Hepatocyte (in vitro differentiated cells): ENCODE results near the gene LPCAT3. TPM values are rescaled to one million over a fixed set of nuclear protein-coding genes. Genes with fewer than 3 reads are reported as not detected.

Experiments used
- DNase-seq: peaks from one replicate; pipeline ENCODE4 v3.0.0-alpha.2; 2016; ENCODE audit warnings: low spot score
- H2AFZ ChIP-seq: fragments of 200-600 bp; sonication (generic); 2 replicates; pipeline ENCODE4 v1.6.0; 2016; ENCODE audit warnings: antibody characterized with exemption, mild to moderate bottlenecking
- H3K27ac ChIP-seq: fragments of 200-600 bp; sonication (generic); 2 replicates; pipeline ENCODE4 v1.5.1; 2016; ENCODE audit warnings: mild to moderate bottlenecking
- H3K27me3 ChIP-seq: fragments of 200-600 bp; sonication (generic); 2 replicates; pipeline ENCODE4 v1.6.1; 2016
- H3K36me3 ChIP-seq: fragments of 200-600 bp; sonication (generic); replicated peaks from 2 replicates; pipeline ENCODE4 v1.5.1; 2016; ENCODE audit warnings: low read depth; ENCODE audit not compliant: insufficient read depth
- H3K4me1 ChIP-seq: fragments of 200-600 bp; sonication (generic); 2 replicates; pipeline ENCODE4 v1.5.1; 2016; ENCODE audit warnings: mild to moderate bottlenecking, moderate library complexity; ENCODE audit not compliant: insufficient read depth
- H3K4me2 ChIP-seq: fragments of 200-600 bp; sonication (generic); 2 replicates; pipeline ENCODE4 v1.6.0; 2016
- H3K4me3 ChIP-seq: fragments of 200-600 bp; sonication (generic); 2 replicates; pipeline ENCODE4 v1.5.1; 2016; ENCODE audit warnings: mild to moderate bottlenecking
- H3K79me2 ChIP-seq: fragments of 200-600 bp; sonication (generic); 2 replicates; pipeline ENCODE4 v1.6.0; 2017; ENCODE audit warnings: mild to moderate bottlenecking
- H3K9me2 ChIP-seq: fragments of 200-600 bp; sonication (generic); replicated peaks from 2 replicates; pipeline ENCODE4 v1.6.0; 2017; ENCODE audit warnings: mild to moderate bottlenecking; ENCODE audit not compliant: insufficient read depth
- H3K9me3 ChIP-seq: fragments of 200-600 bp; sonication (generic); 2 replicates; pipeline ENCODE4 v1.5.1; 2016; ENCODE audit warnings: low read depth, mild to moderate bottlenecking
- H4K20me1 ChIP-seq: fragments of 200-600 bp; sonication (generic); 2 replicates; pipeline ENCODE4 v1.6.0; 2016; ENCODE audit warnings: mild to moderate bottlenecking; ENCODE audit not compliant: insufficient read depth, poor library complexity, severe bottlenecking
- EZH2 ChIP-seq: fragments of 200-600 bp; sonication (generic); IDR thresholded peaks from 2 replicates; pipeline ENCODE4 v1.6.1; 2016; ENCODE audit warnings: antibody characterized with exemption, mild to moderate bottlenecking, borderline replicate concordance
- EZH2phosphoT487 ChIP-seq: fragments of 200-600 bp; sonication (generic); IDR thresholded peaks from one replicate; pipeline ENCODE4 v1.6.1; 2018; ENCODE audit warnings: antibody characterized with exemption, mild to moderate bottlenecking, low read depth, moderate library complexity; ENCODE audit not compliant: unreplicated experiment, severe bottlenecking
- WGBS: methylation state at CpG from one replicate; pipeline ENCODE4 v1.1.6; 2016; ENCODE audit warnings: low lambda C conversion rate; ENCODE audit errors: missing lambda C conversion rate; 5-methylcytosine and 5-hydroxymethylcytosine counted together
- polyA plus RNA-seq: library from polyadenylated mRNA; unstranded; fragments of >200 nt; fragmentation: Nextera tagmentation; extraction: Ambion mirVana; gene quantifications from 2 replicates; pipeline ENCODE4 v1.2.1, GENCODE V29; 2016
- total RNA-seq: library from RNA; depleted of rRNA; stranded (reverse); fragments of >200 nt; gene quantifications from 2 replicates; pipeline ENCODE4 v1.2.3, GENCODE V29; 2014
- TF ChIP-seq, protein P1 (sequence below): fragments of 200-600 bp; sonication (generic); IDR thresholded peaks from 2 replicates; pipeline ENCODE4 v1.5.1; 2016; ENCODE audit warnings: antibody characterized with exemption, mild to moderate bottlenecking; ENCODE audit not compliant: poor library complexity

Gene LPCAT3
- total and polyA plus RNA-seq, 2 experiments from 2014 or later: 78.6 to 119 TPM

DNA sequence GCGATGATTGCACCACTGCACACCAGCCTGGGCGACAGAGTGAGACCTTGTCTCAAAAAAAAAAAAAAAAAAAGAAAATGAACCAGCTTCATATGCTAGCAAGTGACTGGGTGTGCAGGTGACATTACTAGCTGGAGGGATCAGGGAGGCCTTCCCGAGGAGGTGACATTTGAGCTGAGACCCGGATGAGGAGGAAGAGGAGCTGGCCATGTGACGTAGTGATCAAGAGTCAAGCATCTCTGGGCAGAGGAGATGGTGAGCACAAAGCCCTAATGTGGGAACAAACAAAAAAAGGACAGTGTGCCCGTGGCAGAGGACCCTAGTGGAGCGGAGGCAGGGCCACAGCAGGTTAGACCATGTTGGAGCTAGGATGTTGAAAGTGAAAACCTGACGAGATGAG lies 70.7 kb downstream of the LPCAT3 start:
- no peaks in the 10 kb centered on the region for H3K27me3 ChIP-seq
- H3K4me1 ChIP-seq: peaks cover 19% of the 10 kb centered on the region
- no peak overlapping the region for H3K4me3 ChIP-seq
- no peaks in the 10 kb centered on the region for H3K9me2 ChIP-seq
- no peak overlapping the region for H3K27ac ChIP-seq
- H3K36me3 ChIP-seq: no peaks in the 10 kb centered on the region
- H3K79me2 ChIP-seq: peaks cover 18% of the 10 kb centered on the region
- H4K20me1 ChIP-seq: no peaks in the 10 kb centered on the region
- H2AFZ ChIP-seq: no peak overlapping the region
- H3K9me3 ChIP-seq: no peaks in the 10 kb centered on the region
- WGBS: 95% methylated on average over 8 of the region's 8 CpGs
- no peak overlapping the region for H3K4me2 ChIP-seq
- DNase-seq: no peak
- TF ChIP-seq, protein P1, sequence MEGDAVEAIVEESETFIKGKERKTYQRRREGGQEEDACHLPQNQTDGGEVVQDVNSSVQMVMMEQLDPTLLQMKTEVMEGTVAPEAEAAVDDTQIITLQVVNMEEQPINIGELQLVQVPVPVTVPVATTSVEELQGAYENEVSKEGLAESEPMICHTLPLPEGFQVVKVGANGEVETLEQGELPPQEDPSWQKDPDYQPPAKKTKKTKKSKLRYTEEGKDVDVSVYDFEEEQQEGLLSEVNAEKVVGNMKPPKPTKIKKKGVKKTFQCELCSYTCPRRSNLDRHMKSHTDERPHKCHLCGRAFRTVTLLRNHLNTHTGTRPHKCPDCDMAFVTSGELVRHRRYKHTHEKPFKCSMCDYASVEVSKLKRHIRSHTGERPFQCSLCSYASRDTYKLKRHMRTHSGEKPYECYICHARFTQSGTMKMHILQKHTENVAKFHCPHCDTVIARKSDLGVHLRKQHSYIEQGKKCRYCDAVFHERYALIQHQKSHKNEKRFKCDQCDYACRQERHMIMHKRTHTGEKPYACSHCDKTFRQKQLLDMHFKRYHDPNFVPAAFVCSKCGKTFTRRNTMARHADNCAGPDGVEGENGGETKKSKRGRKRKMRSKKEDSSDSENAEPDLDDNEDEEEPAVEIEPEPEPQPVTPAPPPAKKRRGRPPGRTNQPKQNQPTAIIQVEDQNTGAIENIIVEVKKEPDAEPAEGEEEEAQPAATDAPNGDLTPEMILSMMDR: no peak
- TF ChIP-seq EZH2: no peak
- TF ChIP-seq EZH2phosphoT487: no peak

DNA sequence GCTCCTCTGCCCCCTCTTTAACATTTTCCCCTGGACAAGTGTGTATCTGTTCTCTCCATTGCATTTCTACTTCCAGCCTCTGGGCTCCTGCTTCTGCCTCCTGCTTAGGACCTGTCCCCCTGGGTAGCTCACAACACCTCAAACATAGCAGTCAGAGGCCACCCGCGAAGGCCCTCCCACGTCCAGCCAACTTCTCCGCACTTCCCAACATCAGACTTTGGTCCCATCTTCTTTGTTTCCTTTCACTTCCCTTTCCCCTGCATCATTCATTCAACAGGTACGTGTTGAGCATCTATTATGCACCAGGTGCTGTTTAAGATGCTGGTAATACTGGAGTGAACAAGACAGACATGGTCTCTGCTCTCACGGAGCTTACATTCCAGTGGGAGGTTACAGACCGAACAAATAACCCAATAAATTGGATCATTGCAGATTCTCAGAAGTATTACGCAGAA lies 71.3 kb downstream of the LPCAT3 start:
- H2AFZ ChIP-seq: peak overlapping the region; percentile 20
- no peaks in the 10 kb centered on the region for H3K9me2 ChIP-seq
- H3K36me3 ChIP-seq: no peaks in the 10 kb centered on the region
- no peaks in the 10 kb centered on the region for H3K9me3 ChIP-seq
- WGBS: 54% methylated on average over 8 of the region's 8 CpGs
- TF ChIP-seq EZH2 (no peak), EZH2phosphoT487 (no peak)
- TF ChIP-seq, protein P1: no peak
- H3K4me1 ChIP-seq: peaks cover 19% of the 10 kb centered on the region
- peaks cover 18% of the 10 kb centered on the region for H3K79me2 ChIP-seq
- no peaks in the 10 kb centered on the region for H3K27me3 ChIP-seq
- peak overlapping the region; percentile 77 for H3K4me2 ChIP-seq
- DNase-seq: no peak
- no peaks in the 10 kb centered on the region for H4K20me1 ChIP-seq
- peak overlapping the region; percentile 27 for H3K4me3 ChIP-seq
- peak overlapping the region; percentile 71 for H3K27ac ChIP-seq

DNA sequence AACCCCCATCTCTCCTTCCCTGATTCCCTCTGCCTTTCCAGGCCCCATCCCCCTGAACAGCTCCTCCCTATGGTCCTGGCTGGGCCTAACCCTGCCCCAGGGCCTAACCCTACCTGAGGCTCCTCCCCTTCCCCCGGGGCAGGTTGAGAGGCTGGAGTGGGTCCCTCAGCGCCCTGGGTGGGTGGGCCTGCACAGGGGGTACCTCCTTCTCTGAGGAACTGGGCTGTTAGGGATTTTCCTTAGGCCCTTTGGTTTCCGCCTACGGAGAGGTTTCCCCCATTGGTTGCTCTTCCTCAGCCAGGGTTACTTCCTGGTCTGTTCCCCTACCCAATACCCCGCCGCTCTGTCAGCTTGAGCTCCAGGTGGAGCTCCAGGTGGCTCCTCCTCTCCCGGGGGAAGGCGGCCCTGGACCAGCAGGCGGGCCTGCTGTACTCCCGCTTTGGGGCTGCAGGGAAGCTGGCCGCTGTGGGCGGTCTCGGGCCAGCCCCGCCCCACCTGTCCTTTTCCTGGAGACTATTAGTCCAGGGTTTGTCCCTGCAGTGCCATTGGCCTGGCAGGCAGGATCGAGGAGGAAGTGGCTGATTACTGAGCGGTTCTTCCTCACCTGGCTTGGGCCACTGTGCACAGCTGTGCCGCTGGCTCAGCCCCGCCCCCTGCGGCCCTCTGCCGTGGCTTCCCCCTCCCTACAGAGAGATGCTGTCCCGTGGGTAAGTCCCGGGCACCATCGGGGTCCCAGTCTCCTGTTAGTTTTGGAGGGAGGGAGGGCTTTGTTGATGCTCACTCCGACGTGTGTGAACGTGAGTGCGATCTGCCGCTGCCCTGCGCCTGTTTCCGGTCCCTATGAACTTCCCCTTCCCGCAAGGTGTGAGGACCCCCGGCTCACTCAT lies 72.0 kb downstream of the LPCAT3 start:
- Histone ChIP-seq H3K4me2 (peak overlapping the region; percentile 88), H3K27ac (peak overlapping the region; percentile 81), H3K9me2 (no peaks in the 10 kb centered on the region), H3K9me3 (no peaks in the 10 kb centered on the region), H3K27me3 (no peaks in the 10 kb centered on the region), H2AFZ (peak overlapping the region; percentile 36), H3K4me1 (peaks cover 19% of the 10 kb centered on the region), H3K36me3 (no peaks in the 10 kb centered on the region), H4K20me1 (no peaks in the 10 kb centered on the region), H3K4me3 (peak overlapping the region; percentile 27), H3K79me2 (peaks cover 18% of the 10 kb centered on the region)
- WGBS: 15% methylated on average over 29 of the region's 32 CpGs
- TF ChIP-seq EZH2phosphoT487: no peak
- no peak for TF ChIP-seq EZH2
- DNase-seq: peak; percentile 95

DNA sequence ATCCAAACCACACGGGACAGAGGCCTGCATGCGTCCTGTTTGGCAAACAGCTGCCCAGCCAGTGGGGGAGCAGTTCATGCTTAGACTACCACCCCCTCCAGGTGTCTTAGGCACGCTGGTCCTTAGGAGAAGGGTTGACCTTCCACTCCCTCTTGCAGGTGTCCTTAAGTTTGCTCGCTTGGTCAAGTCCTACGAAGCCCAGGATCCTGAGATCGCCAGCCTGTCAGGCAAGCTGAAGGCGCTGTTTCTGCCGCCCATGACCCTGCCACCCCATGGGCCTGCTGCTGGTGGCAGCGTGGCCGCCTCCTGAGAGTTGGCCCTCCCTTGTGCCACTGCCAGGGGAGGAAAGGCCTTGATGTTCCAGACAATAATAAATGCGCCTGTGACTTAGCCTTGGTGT lies 72.7 kb downstream of the LPCAT3 start:
- H3K27me3 ChIP-seq: no peaks in the 10 kb centered on the region
- no peaks in the 10 kb centered on the region for H3K9me2 ChIP-seq
- H3K79me2 ChIP-seq: peaks cover 18% of the 10 kb centered on the region
- WGBS: 86% methylated on average over 11 of the region's 11 CpGs
- no peak overlapping the region for H2AFZ ChIP-seq
- H3K27ac ChIP-seq: peak overlapping the region; percentile 81
- TF ChIP-seq EZH2phosphoT487: no peak
- TF ChIP-seq, protein P1: no peak
- TF ChIP-seq EZH2: no peak
- no peaks in the 10 kb centered on the region for H3K9me3 ChIP-seq
- H3K36me3 ChIP-seq: no peaks in the 10 kb centered on the region
- H3K4me1 ChIP-seq: peaks cover 19% of the 10 kb centered on the region
- no peak overlapping the region for H3K4me3 ChIP-seq
- no peak for DNase-seq
- no peaks in the 10 kb centered on the region for H4K20me1 ChIP-seq
- H3K4me2 ChIP-seq: peak overlapping the region; percentile 88
